Measurements from ENCODE around the gene USP34.

DNA sequence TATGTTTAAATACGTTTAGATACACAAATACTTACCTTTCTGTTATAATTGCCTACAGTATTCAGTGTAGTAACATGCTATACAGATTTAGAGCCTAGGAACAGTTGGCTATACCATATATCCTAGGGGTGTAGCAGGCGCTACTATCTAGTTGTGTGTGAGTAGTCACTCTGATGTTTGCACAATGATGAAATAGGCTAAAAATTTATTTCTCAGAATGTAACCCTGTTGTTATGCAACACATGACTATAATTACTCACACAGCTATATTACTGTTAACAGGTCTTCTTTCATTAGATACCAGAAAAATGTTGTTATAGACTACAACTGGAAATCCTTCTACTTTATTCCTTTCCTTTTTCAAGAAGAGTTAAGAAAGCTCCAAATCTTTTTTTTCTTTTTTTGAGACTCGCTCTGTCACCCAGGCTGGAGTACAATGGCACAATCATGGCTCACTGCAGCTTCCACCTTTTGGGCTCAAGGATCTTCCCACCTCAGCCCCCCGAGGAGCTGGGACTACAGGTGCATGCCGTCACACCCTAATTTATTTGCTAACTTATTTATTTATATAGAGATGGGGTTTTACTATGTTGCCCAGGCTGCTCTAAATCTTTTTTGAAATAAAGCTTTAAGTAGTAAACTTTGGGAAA is 260.4 kb downstream of the USP34 start:
- TF ChIP-seq, protein P1, sequence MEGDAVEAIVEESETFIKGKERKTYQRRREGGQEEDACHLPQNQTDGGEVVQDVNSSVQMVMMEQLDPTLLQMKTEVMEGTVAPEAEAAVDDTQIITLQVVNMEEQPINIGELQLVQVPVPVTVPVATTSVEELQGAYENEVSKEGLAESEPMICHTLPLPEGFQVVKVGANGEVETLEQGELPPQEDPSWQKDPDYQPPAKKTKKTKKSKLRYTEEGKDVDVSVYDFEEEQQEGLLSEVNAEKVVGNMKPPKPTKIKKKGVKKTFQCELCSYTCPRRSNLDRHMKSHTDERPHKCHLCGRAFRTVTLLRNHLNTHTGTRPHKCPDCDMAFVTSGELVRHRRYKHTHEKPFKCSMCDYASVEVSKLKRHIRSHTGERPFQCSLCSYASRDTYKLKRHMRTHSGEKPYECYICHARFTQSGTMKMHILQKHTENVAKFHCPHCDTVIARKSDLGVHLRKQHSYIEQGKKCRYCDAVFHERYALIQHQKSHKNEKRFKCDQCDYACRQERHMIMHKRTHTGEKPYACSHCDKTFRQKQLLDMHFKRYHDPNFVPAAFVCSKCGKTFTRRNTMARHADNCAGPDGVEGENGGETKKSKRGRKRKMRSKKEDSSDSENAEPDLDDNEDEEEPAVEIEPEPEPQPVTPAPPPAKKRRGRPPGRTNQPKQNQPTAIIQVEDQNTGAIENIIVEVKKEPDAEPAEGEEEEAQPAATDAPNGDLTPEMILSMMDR (conservative IDR thresholded peaks at IDR 0.05 in 1 of 2, IDR thresholded peaks at IDR 0.05 in 1 of 2; ENCODE audit: extremely low read depth in 1 of 2, insufficient read depth in 1 of 2, low read depth in 1 of 2, low read length in 2 of 2) = no peak
- no peak for TF ChIP-seq EZH2 (IDR thresholded peaks at IDR 0.05; ENCODE audit: borderline replicate concordance, low read length)

Measured in mammary epithelial cell (primary cell).